Measurements from ENCODE around the gene COPA.

GRCh38 chr1:160367934-160368923 is 25.2 kb upstream of the COPA start:
- TF ChIP-seq, protein P1, sequence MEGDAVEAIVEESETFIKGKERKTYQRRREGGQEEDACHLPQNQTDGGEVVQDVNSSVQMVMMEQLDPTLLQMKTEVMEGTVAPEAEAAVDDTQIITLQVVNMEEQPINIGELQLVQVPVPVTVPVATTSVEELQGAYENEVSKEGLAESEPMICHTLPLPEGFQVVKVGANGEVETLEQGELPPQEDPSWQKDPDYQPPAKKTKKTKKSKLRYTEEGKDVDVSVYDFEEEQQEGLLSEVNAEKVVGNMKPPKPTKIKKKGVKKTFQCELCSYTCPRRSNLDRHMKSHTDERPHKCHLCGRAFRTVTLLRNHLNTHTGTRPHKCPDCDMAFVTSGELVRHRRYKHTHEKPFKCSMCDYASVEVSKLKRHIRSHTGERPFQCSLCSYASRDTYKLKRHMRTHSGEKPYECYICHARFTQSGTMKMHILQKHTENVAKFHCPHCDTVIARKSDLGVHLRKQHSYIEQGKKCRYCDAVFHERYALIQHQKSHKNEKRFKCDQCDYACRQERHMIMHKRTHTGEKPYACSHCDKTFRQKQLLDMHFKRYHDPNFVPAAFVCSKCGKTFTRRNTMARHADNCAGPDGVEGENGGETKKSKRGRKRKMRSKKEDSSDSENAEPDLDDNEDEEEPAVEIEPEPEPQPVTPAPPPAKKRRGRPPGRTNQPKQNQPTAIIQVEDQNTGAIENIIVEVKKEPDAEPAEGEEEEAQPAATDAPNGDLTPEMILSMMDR (IDR thresholded peaks at IDR 0.05): no peak
- TF ChIP-seq POLR2A (IDR thresholded peaks at IDR 0.05): no peak
